GM23338 (cell line): ENCODE results near the gene SURF4. TPM values are rescaled to one million over a fixed set of nuclear protein-coding genes. Genes with fewer than 3 reads are reported as not detected.

Experiments used
- ATAC-seq: fragments of 200-7000 bp; cut with Tn5 transposase; 3 replicates; pipeline ENCODE4 v1.9.1; 2020
- DNase-seq: peaks from one replicate; pipeline ENCODE4 v3.0.0-alpha.2; 2015; ENCODE audit warnings: low spot score
- H2AFZ ChIP-seq: fragments of 200-600 bp; sonication (generic); 2 replicates; pipeline ENCODE4 v1.8.0; 2016; ENCODE audit warnings: antibody characterized with exemption, mild to moderate bottlenecking, moderate library complexity
- H3F3A ChIP-seq: fragments of 200-600 bp; sonication (generic); replicated peaks from 2 replicates; pipeline ENCODE4 v1.8.0; 2017; ENCODE audit warnings: antibody characterized with exemption, mixed run types, low read depth
- H3K27ac ChIP-seq: fragments of 200-600 bp; sonication (generic); 2 replicates; pipeline ENCODE4 v1.6.1; 2016; ENCODE audit warnings: low read depth
- H3K27me3 ChIP-seq: fragments of 200-600 bp; sonication (generic); 2 replicates; pipeline ENCODE4 v1.8.0; 2016; ENCODE audit warnings: mild to moderate bottlenecking, mixed run types, moderate library complexity; ENCODE audit not compliant: insufficient read depth
- H3K36me3 ChIP-seq: fragments of 200-600 bp; sonication (generic); 2 replicates; pipeline ENCODE4 v1.8.0; 2016; ENCODE audit warnings: mild to moderate bottlenecking; ENCODE audit not compliant: insufficient read depth
- H3K4me1 ChIP-seq: fragments of 200-600 bp; sonication (generic); 2 replicates; pipeline ENCODE4 v1.8.0; 2016; ENCODE audit warnings: mild to moderate bottlenecking, moderate library complexity; ENCODE audit not compliant: insufficient read depth
- H3K4me2 ChIP-seq: fragments of 200-600 bp; sonication (generic); 2 replicates; pipeline ENCODE4 v1.7.1; 2017; ENCODE audit warnings: mixed run types
- H3K4me3 ChIP-seq: fragments of 200-600 bp; sonication (generic); 2 replicates; pipeline ENCODE4 v1.6.1; 2016; ENCODE audit warnings: mixed run types
- H3K79me2 ChIP-seq: fragments of 200-600 bp; sonication (generic); replicated peaks from 2 replicates; pipeline ENCODE4 v1.8.0; 2017; ENCODE audit warnings: mild to moderate bottlenecking; ENCODE audit not compliant: insufficient read depth
- H3K9me2 ChIP-seq: fragments of 200-600 bp; sonication (generic); 2 replicates; pipeline ENCODE4 v1.8.0; 2017; ENCODE audit not compliant: insufficient read depth
- H4K20me1 ChIP-seq: fragments of 200-600 bp; sonication (generic); replicated peaks from 2 replicates; pipeline ENCODE4 v1.8.0; 2017; ENCODE audit warnings: mild to moderate bottlenecking; ENCODE audit not compliant: insufficient read depth
- H3K27ac Mint-ChIP-seq: 2 replicates; pipeline ENCODE4 v1.8.0; 2020; ENCODE audit warnings: inconsistent platforms, mild to moderate bottlenecking, moderate library complexity, mixed read lengths
- H3K27me3 Mint-ChIP-seq: 3 replicates; pipeline ENCODE4 v1.8.0; 2022; ENCODE audit warnings: low read depth, mild to moderate bottlenecking, moderate library complexity, mixed read lengths, inconsistent platforms; ENCODE audit not compliant: insufficient read depth, poor library complexity
- H3K36me3 Mint-ChIP-seq: 3 replicates; pipeline ENCODE4 v1.8.0; 2021; ENCODE audit warnings: low read depth, mild to moderate bottlenecking, inconsistent platforms, moderate library complexity, mixed read lengths
- H3K4me1 Mint-ChIP-seq: 3 replicates; pipeline ENCODE4 v1.8.0; 2020; ENCODE audit warnings: mild to moderate bottlenecking, inconsistent platforms, mixed read lengths
- H3K4me3 Mint-ChIP-seq: 3 replicates; pipeline ENCODE4 v1.8.0; 2021; ENCODE audit warnings: moderate library complexity, mild to moderate bottlenecking, inconsistent platforms, mixed read lengths
- H3K9me3 Mint-ChIP-seq: 3 replicates; pipeline ENCODE4 v1.8.0; 2020; ENCODE audit warnings: moderate library complexity, mild to moderate bottlenecking, inconsistent platforms, mixed read lengths
- CREB1 ChIP-seq: fragments of 250-450 bp; sonication (Bioruptor Pico); IDR thresholded peaks from 2 replicates; pipeline ENCODE4 v1.5.0; 2020; ENCODE audit warnings: low read depth, mild to moderate bottlenecking, moderate library complexity
- EZH2 ChIP-seq: fragments of 200-600 bp; sonication (generic); IDR thresholded peaks from one replicate; pipeline ENCODE4 v1.8.0; 2017; ENCODE audit warnings: antibody characterized with exemption, mild to moderate bottlenecking, low read depth; ENCODE audit not compliant: unreplicated experiment
- EZH2phosphoT487 ChIP-seq: fragments of 200-600 bp; sonication (generic); IDR thresholded peaks from one replicate; pipeline ENCODE4 v1.8.1; 2018; ENCODE audit warnings: antibody characterized with exemption; ENCODE audit not compliant: unreplicated experiment
- POLR2AphosphoS5 ChIP-seq: IDR thresholded peaks from 2 replicates; pipeline ENCODE4 v1.6.1; 2016; ENCODE audit warnings: antibody characterized with exemption, low read depth
- ZNF114 ChIP-seq: fragments of 250-450 bp; sonication (Bioruptor Pico); IDR thresholded peaks from 2 replicates; pipeline ENCODE4 v1.5.0; 2020; ENCODE audit warnings: mild to moderate bottlenecking, moderate library complexity
- ZNF331 ChIP-seq: fragments of 250-450 bp; sonication (Bioruptor Pico); IDR thresholded peaks from 2 replicates; pipeline ENCODE4 v1.5.0; 2020; ENCODE audit warnings: low read depth, mild to moderate bottlenecking, moderate library complexity
- polyA plus RNA-seq: library from polyadenylated mRNA; unstranded; fragments of >200 nt; fragmentation: Nextera tagmentation; extraction: Ambion mirVana; gene quantifications from 2 replicates; pipeline ENCODE4 v1.2.1, GENCODE V29; 2016
- total RNA-seq: library from RNA; depleted of rRNA; stranded (reverse); fragments of >200 nt; shearing (Covaris generic); gene quantifications from 2 replicates; pipeline ENCODE4 v1.2.3, GENCODE V29; 2014
- TF ChIP-seq, protein P1 (sequence below): IDR thresholded peaks from 2 replicates; pipeline ENCODE4 v1.6.1; 2016; ENCODE audit warnings: antibody characterized with exemption

The SURF4 gene
- total and polyA plus RNA-seq, 2 experiments from 2014 or later: 66.3 to 242 TPM

DNA sequence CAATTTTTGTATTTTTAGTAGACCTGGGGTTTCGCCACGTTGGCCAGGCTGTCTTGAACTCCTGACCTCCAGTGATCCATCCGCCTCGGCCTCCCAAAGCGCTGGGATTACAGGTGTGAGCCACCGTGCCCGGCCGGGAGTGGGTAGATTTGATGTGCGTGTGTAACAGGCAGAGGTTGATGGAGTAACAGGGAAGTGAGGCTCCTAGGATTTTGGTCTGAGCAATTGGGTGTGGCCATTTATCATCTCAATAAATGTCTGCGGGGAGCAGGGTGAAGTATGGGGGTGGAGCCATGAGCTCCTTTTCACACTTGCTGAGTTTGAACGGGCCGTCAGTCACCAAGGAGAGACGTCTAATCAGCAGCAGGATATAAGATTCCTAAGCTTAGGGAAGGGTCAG is 43.1 kb upstream of the SURF4 start:
- peaks cover 25% of the 10 kb centered on the region for H3K36me3 Mint-ChIP-seq
- no peak for ATAC-seq
- no peak overlapping the region for H2AFZ ChIP-seq
- H3K4me2 ChIP-seq: peak overlapping the region; percentile 91
- TF ChIP-seq ZNF114 (no peak), ZNF331 (CRISPR knock-in tag) (no peak), POLR2AphosphoS5 (no peak)
- TF ChIP-seq, protein P1, sequence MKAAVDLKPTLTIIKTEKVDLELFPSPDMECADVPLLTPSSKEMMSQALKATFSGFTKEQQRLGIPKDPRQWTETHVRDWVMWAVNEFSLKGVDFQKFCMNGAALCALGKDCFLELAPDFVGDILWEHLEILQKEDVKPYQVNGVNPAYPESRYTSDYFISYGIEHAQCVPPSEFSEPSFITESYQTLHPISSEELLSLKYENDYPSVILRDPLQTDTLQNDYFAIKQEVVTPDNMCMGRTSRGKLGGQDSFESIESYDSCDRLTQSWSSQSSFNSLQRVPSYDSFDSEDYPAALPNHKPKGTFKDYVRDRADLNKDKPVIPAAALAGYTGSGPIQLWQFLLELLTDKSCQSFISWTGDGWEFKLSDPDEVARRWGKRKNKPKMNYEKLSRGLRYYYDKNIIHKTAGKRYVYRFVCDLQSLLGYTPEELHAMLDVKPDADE: no peak
- H3K9me3 Mint-ChIP-seq: peaks cover 8% of the 10 kb centered on the region; the same call in 2 of the 3 replicates
- H4K20me1 ChIP-seq: peaks cover 5% of the 10 kb centered on the region; the same call in 1 of the 2 replicates
- no peak overlapping the region for H3K27ac ChIP-seq
- H3K79me2 ChIP-seq: peaks cover 36% of the 10 kb centered on the region
- H3K4me3 ChIP-seq: peak overlapping the region; percentile 97
- DNase-seq: peak; percentile 18
- peaks cover 10% of the 10 kb centered on the region for H3F3A ChIP-seq
- peak overlapping the region; percentile 96 for H3K4me3 Mint-ChIP-seq
- H3K36me3 ChIP-seq: no peaks in the 10 kb centered on the region
- no peaks in the 10 kb centered on the region for H3K9me2 ChIP-seq
- H3K4me1 ChIP-seq: peaks cover 7% of the 10 kb centered on the region
- H3K4me1 Mint-ChIP-seq: peaks cover 35% of the 10 kb centered on the region
- no peaks in the 10 kb centered on the region for H3K27me3 ChIP-seq
- H3K27ac Mint-ChIP-seq: peak overlapping the region; percentile 34; the same call in 1 of the 2 replicates
- peaks cover 16% of the 10 kb centered on the region for H3K27me3 Mint-ChIP-seq

GRCh38 chr9:133417541-133418461 is 41.9 kb upstream of the SURF4 start, which contains the start of gene REXO4:
Gene REXO4 (minus strand): TSS chr9:133418010. CDS start chr9:133417844, 166 bp downstream.
- H3K4me1 Mint-ChIP-seq: peaks cover 35% of the 10 kb centered on the region
- peak within 1 kb of the TSS; percentile 100 for H3K27ac ChIP-seq
- ATAC-seq (peak; percentile 91), DNase-seq (peak; percentile 96)
- peaks cover 8% of the 10 kb centered on the region; the same call in 2 of the 3 replicates for H3K9me3 Mint-ChIP-seq
- peaks cover 10% of the 10 kb centered on the region for H3F3A ChIP-seq
- H2AFZ ChIP-seq: peak within 1 kb of the TSS; percentile 93
- peak; percentile 73 for TF ChIP-seq POLR2AphosphoS5
- TF ChIP-seq, protein P1: peak; percentile 73
- no peak for TF ChIP-seq EZH2
- no peak for TF ChIP-seq EZH2phosphoT487
- peak; percentile 79 for TF ChIP-seq CREB1 (CRISPR knock-in tag)
- peaks cover 5% of the 10 kb centered on the region for H4K20me1 ChIP-seq
- peaks cover 36% of the 10 kb centered on the region for H3K36me3 Mint-ChIP-seq
- H3K79me2 ChIP-seq: peaks cover 41% of the 10 kb centered on the region
- H3K27me3 Mint-ChIP-seq: peaks cover 19% of the 10 kb centered on the region
- H3K4me1 ChIP-seq: peaks cover 7% of the 10 kb centered on the region
- no peaks in the 10 kb centered on the region for H3K27me3 ChIP-seq
- no peaks in the 10 kb centered on the region for H3K9me2 ChIP-seq
- peak within 1 kb of the TSS; percentile 96 for H3K4me3 Mint-ChIP-seq
- peak within 1 kb of the TSS; percentile 95 for H3K27ac Mint-ChIP-seq
- H3K4me2 ChIP-seq: peak within 1 kb of the TSS; percentile 91
- H3K4me3 ChIP-seq: peak within 1 kb of the TSS; percentile 97
- H3K36me3 ChIP-seq: peaks cover 3% of the 10 kb centered on the region; the same call in 1 of the 2 replicates
